ENCODE measurements around the gene PPP1R8.
"Not testable (repeated sequence)": the region's sequence is repeated elsewhere in the genome, so short reads cannot be mapped to it uniquely, and the experiment has no call there.

PPP1R8 gene

DNA sequence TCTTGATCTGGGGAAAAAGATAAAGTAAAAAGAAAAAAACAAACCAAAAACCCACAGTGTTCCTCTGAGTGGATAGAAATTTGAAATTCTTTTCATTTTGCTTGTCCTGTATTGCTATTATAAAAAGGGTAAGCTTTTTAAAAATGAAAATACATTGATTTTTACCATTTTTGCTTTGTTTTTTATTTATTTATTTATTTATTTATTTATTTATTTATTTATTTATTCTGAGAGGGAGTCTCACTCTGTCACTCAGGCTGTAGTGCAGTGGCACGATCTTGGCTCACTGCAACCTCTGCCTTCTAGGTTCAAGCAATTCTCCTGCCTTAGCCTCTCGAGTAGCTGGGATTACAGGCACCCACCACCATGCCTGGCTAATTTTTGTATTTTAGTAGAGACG lies 22.5 kb upstream of the PPP1R8 start:
- WGBS: 85% methylated on average over 3 of the region's 3 CpGs
- not testable (repeated sequence) for H3K9ac ChIP-seq (ENCODE audit: low read depth, low read length); H3K27me3 ChIP-seq (ENCODE audit: insufficient read depth, low read length); H3K9me3 ChIP-seq (ENCODE audit: insufficient read depth, low read depth, low read length); H3K27ac ChIP-seq (ENCODE audit: low read depth, low read length); H3K4me3 ChIP-seq (ENCODE audit: low read length)
- Histone ChIP-seq H3K36me3 (ENCODE audit: insufficient read depth, low read length) (peaks cover 13% of the 10 kb centered on the region), H3K4me1 (ENCODE audit: insufficient read depth, low read length) (peaks cover 15% of the 10 kb centered on the region)

GRCh38 chr1:27809883-27810282 lies 20.7 kb upstream of the PPP1R8 start:
- Histone ChIP-seq H3K9me3 (ENCODE audit: insufficient read depth, low read depth, low read length) (no peaks in the 10 kb centered on the region), H3K27me3 (ENCODE audit: insufficient read depth, low read length) (no peaks in the 10 kb centered on the region), H3K36me3 (ENCODE audit: insufficient read depth, low read length) (peaks cover 10% of the 10 kb centered on the region), H3K27ac (ENCODE audit: low read depth, low read length) (no peak overlapping the region), H3K4me1 (ENCODE audit: insufficient read depth, low read length) (peaks cover 15% of the 10 kb centered on the region), H3K4me3 (ENCODE audit: low read length) (no peak overlapping the region), H3K9ac (ENCODE audit: low read depth, low read length) (no peak overlapping the region)
- WGBS: 100% methylated on average over 1 of the region's 1 CpG

GRCh38 chr1:27811741-27812500 lies 18.7 kb upstream of the PPP1R8 start:
- Histone ChIP-seq H3K4me1 (ENCODE audit: insufficient read depth, low read length) (peaks cover 9% of the 10 kb centered on the region), H3K9ac (ENCODE audit: low read depth, low read length) (no peak overlapping the region), H3K4me3 (ENCODE audit: low read length) (no peak overlapping the region), H3K36me3 (ENCODE audit: insufficient read depth, low read length) (0 out of 2 replicates have a peak, but pooled peaks cover 2% of the 10 kb centered on the region), H3K27ac (ENCODE audit: low read depth, low read length) (no peak overlapping the region), H3K27me3 (ENCODE audit: insufficient read depth, low read length) (no peaks in the 10 kb centered on the region), H3K9me3 (ENCODE audit: insufficient read depth, low read depth, low read length) (no peaks in the 10 kb centered on the region)
- 94% methylated on average over 6 of the region's 6 CpGs for WGBS

DNA sequence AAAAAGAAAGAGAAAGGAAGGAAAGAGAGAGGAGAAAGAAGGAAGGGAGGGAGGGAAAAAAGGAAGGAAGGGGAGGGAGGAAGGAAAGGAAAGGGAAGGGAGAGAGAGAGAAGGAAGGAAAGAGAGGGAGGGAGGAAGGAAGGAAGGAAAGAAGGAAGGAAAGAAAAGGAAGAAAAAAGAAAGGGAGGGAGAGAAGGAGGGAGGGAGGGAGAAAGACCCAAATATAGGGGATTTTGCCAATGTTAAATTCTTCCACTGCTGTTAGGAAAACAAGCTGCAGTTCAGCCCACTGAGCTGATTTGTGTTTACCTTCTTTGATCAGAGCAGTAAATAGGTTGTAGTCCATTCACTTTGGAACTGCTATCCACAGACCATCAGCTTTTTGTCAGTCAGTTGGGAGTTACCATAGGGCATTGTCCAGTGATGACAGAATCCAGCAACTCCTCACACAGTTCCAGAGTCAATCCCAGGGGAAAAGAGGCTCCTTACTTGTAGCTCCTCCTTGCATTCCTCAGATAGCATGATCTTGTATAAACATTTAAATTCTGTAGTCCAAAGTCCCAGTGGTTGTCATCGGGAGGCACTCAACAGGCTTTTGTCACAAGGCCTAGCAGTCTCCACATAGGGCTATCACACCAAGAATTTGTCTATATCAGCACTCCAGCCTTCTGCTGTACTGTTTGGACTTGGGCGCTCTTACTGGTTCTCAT lies 13.5 kb upstream of the PPP1R8 start:
- no peak overlapping the region for H3K9ac ChIP-seq (ENCODE audit: low read depth, low read length)
- no peaks in the 10 kb centered on the region for H3K27me3 ChIP-seq (ENCODE audit: insufficient read depth, low read length)
- WGBS: 92% methylated on average over 2 of the region's 2 CpGs

GRCh38 chr1:27821761-27822315 lies 8.7 kb upstream of the PPP1R8 start:
- Histone ChIP-seq H3K27me3 (ENCODE audit: insufficient read depth, low read length) (no peaks in the 10 kb centered on the region), H3K36me3 (ENCODE audit: insufficient read depth, low read length) (peaks cover 9% of the 10 kb centered on the region; the same call in 1 of the 2 replicates), H3K27ac (ENCODE audit: low read depth, low read length) (no peak overlapping the region), H3K9me3 (ENCODE audit: insufficient read depth, low read depth, low read length) (no peaks in the 10 kb centered on the region), H3K4me1 (ENCODE audit: insufficient read depth, low read length) (no peaks in the 10 kb centered on the region), H3K9ac (ENCODE audit: low read depth, low read length) (no peak overlapping the region), H3K4me3 (ENCODE audit: low read length) (no peak overlapping the region)
- 93% methylated on average over 7 of the region's 8 CpGs for WGBS

More for the DNA sequence above, 13.5 kb upstream of the PPP1R8 start:
- no peaks in the 10 kb centered on the region for H3K9me3 ChIP-seq (ENCODE audit: insufficient read depth, low read depth, low read length)
- H3K4me3 ChIP-seq (ENCODE audit: low read length): no peak overlapping the region
- H3K27ac ChIP-seq (ENCODE audit: low read depth, low read length): no peak overlapping the region
- no peaks in the 10 kb centered on the region for H3K4me1 ChIP-seq (ENCODE audit: insufficient read depth, low read length)
- H3K36me3 ChIP-seq (ENCODE audit: insufficient read depth, low read length): peaks cover 11% of the 10 kb centered on the region; the same call in 1 of the 2 replicates

DNA sequence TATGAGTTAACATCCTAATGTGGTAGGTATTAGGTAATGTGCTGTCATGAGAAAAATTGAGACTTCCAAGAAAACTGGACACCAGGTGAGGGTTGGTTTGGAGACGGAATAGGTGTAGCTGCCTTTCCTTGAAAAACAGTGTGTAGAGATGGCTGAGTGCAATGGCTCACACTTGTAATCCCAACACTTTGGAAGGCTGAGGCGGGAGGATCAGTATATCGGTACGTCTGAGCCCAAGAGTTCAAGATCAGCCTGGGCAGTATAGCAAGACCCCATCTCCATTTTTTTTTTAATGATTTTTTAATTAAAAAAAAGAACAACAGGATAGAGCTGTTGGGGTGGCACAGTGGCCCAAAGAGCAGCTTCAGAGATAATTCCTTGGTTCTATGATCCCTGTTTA lies 6.8 kb upstream of the PPP1R8 start:
- Histone ChIP-seq H3K36me3 (ENCODE audit: insufficient read depth, low read length) (peaks cover 9% of the 10 kb centered on the region; the same call in 1 of the 2 replicates), H3K4me3 (ENCODE audit: low read length) (no peak overlapping the region), H3K9me3 (ENCODE audit: insufficient read depth, low read depth, low read length) (no peaks in the 10 kb centered on the region), H3K27me3 (ENCODE audit: insufficient read depth, low read length) (no peaks in the 10 kb centered on the region), H3K27ac (ENCODE audit: low read depth, low read length) (no peak overlapping the region), H3K9ac (ENCODE audit: low read depth, low read length) (no peak overlapping the region), H3K4me1 (ENCODE audit: insufficient read depth, low read length) (no peaks in the 10 kb centered on the region)
- 98% methylated on average over 4 of the region's 4 CpGs for WGBS

GRCh38 chr1:27824411-27824810 lies 6.2 kb upstream of the PPP1R8 start:
- H3K27me3 ChIP-seq (ENCODE audit: insufficient read depth, low read length): no peaks in the 10 kb centered on the region
- H3K9me3 ChIP-seq (ENCODE audit: insufficient read depth, low read depth, low read length): no peaks in the 10 kb centered on the region
- H3K36me3 ChIP-seq (ENCODE audit: insufficient read depth, low read length): peaks cover 7% of the 10 kb centered on the region; the same call in 1 of the 2 replicates
- no peak overlapping the region for H3K9ac ChIP-seq (ENCODE audit: low read depth, low read length)
- H3K4me3 ChIP-seq (ENCODE audit: low read length): no peak overlapping the region
- 98% methylated on average over 4 of the region's 4 CpGs for WGBS
- H3K27ac ChIP-seq (ENCODE audit: low read depth, low read length): no peak overlapping the region
- no peaks in the 10 kb centered on the region for H3K4me1 ChIP-seq (ENCODE audit: insufficient read depth, low read length)

DNA sequence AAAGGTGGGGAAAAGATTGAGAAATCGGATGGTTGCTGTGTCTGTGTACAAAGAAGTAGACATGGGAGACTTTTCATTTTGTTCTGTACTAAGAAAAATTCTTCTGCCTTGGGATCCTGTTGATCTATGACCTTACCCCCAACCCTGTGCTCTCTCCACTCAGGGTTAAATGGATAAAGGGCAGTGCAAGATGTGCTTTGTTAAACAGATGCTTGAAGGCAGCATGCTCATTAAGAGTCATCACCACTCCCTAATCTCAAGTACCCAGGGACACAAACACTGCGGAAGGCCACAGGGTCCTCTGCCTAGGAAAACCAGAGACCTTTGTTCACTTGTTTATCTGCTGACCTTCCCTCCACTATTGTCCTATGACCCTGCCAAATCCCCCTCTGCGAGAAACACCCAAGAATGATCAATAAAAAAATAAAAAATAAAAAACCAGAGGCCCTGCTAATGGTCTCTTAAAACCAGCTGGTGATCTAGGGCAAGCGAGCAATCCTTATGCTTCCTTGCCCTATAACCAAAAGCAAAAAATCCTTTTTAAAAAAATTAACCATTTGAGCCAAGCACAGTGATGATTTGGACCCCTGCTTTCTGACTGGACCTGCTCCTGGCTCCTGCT lies 1.1 kb upstream of the PPP1R8 start:
- not testable (repeated sequence) for H3K27me3 ChIP-seq (ENCODE audit: insufficient read depth, low read length); H3K4me3 ChIP-seq (ENCODE audit: low read length)
- 97% methylated on average over 3 of the region's 4 CpGs for WGBS

DNA sequence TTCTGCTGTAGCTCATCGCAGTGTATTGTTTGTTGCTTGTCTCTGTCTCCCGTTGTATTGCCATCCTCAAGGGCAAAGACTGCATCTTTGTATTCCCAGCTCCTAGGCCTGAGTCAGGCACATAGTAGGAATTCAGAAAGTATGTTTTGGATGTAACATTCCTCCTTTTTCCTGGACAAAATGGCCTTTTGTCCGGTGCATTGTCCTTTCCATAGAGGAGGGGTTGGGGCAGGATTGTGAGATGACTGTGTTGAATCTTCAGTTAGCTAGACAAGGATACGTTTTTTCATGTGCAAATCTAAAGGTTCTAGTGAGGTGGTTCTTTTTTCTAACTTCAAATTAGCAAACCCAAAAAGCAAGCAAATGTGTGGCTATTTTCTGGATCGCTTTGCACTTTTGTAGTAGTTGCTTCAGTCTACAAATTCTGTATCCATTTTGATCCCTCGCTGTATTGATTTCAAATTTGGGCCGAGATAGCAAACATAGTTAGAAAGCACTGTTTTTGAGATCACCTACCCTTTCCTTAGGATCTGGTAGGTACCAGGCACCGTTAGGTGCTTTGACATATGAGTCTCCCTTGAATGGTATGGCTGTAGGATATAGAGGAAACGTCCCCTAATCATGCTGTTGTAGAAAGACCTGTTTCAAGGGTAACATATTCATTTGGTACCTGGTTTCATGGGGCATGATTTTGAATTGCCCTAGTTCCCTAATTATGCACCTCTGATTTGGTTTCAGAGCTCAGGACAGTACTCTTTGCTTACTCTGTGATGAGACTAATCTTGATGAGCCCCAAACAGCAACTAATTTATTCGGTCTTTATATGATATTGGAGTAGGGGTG lies 1.2 kb downstream of the PPP1R8 start:
- peaks cover 40% of the 10 kb centered on the region for H3K36me3 ChIP-seq (ENCODE audit: insufficient read depth, low read length)
- H3K4me1 ChIP-seq (ENCODE audit: insufficient read depth, low read length): peaks cover 11% of the 10 kb centered on the region; the same call in 1 of the 2 replicates
- H3K9ac ChIP-seq (ENCODE audit: low read depth, low read length): peak overlapping the region; percentile 98
- no peaks in the 10 kb centered on the region for H3K27me3 ChIP-seq (ENCODE audit: insufficient read depth, low read length)
- peak overlapping the region; percentile 95; the same call in 1 of the 2 replicates for H3K27ac ChIP-seq (ENCODE audit: low read depth, low read length)
- H3K4me3 ChIP-seq (ENCODE audit: low read length): peak overlapping the region; percentile 90
- WGBS: 50% methylated on average over 10 of the region's 10 CpGs
- no peaks in the 10 kb centered on the region for H3K9me3 ChIP-seq (ENCODE audit: insufficient read depth, low read depth, low read length)

More for the DNA sequence above, 1.1 kb upstream of the PPP1R8 start:
- peaks cover 11% of the 10 kb centered on the region; the same call in 1 of the 2 replicates for H3K4me1 ChIP-seq (ENCODE audit: insufficient read depth, low read length)
- H3K9ac ChIP-seq (ENCODE audit: low read depth, low read length); H3K27ac ChIP-seq (ENCODE audit: low read depth, low read length); H3K9me3 ChIP-seq (ENCODE audit: insufficient read depth, low read depth, low read length): not testable (repeated sequence)
- H3K36me3 ChIP-seq (ENCODE audit: insufficient read depth, low read length): peaks cover 21% of the 10 kb centered on the region

- 100% methylated on average over 1 of the region's 2 CpGs for WGBS
- 0 out of 2 replicates have a peak overlapping the region, but pooled peaks have one; percentile 98 for H3K9ac ChIP-seq (ENCODE audit: low read depth, low read length)
- H3K4me3 ChIP-seq (ENCODE audit: low read length): peak overlapping the region; percentile 90; the same call in 1 of the 2 replicates
- H3K9me3 ChIP-seq (ENCODE audit: insufficient read depth, low read depth, low read length): no peaks in the 10 kb centered on the region
- H3K4me1 ChIP-seq (ENCODE audit: insufficient read depth, low read length): peaks cover 11% of the 10 kb centered on the region; the same call in 1 of the 2 replicates
- no peak overlapping the region for H3K27ac ChIP-seq (ENCODE audit: low read depth, low read length)
- H3K27me3 ChIP-seq (ENCODE audit: insufficient read depth, low read length): no peaks in the 10 kb centered on the region
- H3K36me3 ChIP-seq (ENCODE audit: insufficient read depth, low read length): peaks cover 42% of the 10 kb centered on the region
These were observed 2.2 kb downstream of the PPP1R8 start for GRCh38 chr1:27832762-27833161.
